Aorta (tissue), 5 donors: ENCODE results near the gene GPN2. TPM values are rescaled to one million over a fixed set of nuclear protein-coding genes. Genes with fewer than 3 reads are reported as not detected.

Experiments
- ATAC-seq: fragments of 200-7000 bp; cut with Tn5 transposase; one replicate; pipeline ENCODE4 v1.9.1; 2022; ENCODE audit warnings: moderate library complexity; ENCODE audit not compliant: low FRiP score
- DNase-seq, 2 donors: peaks; one replicate each; pipeline ENCODE4 v3.0.0-alpha.2; 2020
- H3K27ac ChIP-seq, 2 donors: one replicate each; pipeline ENCODE4 v1.5.1; 2013; ENCODE audit warnings: low read length in 2 of 2, mild to moderate bottlenecking in 2 of 2, moderate library complexity in 2 of 2, control low read depth in 1 of 2, inconsistent platforms in 1 of 2, low read depth in 1 of 2
- H3K27me3 ChIP-seq, 2 donors: one replicate each; pipeline ENCODE4 v1.6.1; 2013; ENCODE audit warnings: control low read depth in 1 of 2, low read length in 1 of 2, mild to moderate bottlenecking in 1 of 2, moderate library complexity in 1 of 2; ENCODE audit not compliant: insufficient read depth in 2 of 2, control insufficient read depth in 1 of 2
- H3K36me3 ChIP-seq, 2 donors: one replicate each; pipeline ENCODE4 v1.6.1; 2013; ENCODE audit warnings: control low read depth in 1 of 2, low read length in 1 of 2, mild to moderate bottlenecking in 1 of 2; ENCODE audit not compliant: insufficient read depth in 2 of 2, control insufficient read depth in 1 of 2
- H3K4me1 ChIP-seq, 2 donors: one replicate each; pipeline ENCODE4 v1.6.1; 2013; ENCODE audit warnings: low read length in 2 of 2, control low read depth in 1 of 2, mild to moderate bottlenecking in 1 of 2, moderate library complexity in 1 of 2; ENCODE audit not compliant: insufficient read depth in 2 of 2, control insufficient read depth in 1 of 2
- H3K4me3 ChIP-seq, 2 donors: one replicate each; pipeline ENCODE4 v1.5.1; 2013; ENCODE audit warnings: low read length in 2 of 2, control low read depth in 1 of 2, mild to moderate bottlenecking in 1 of 2
- H3K9me3 ChIP-seq: one replicate; pipeline ENCODE4 v1.6.1; 2013; ENCODE audit warnings: mild to moderate bottlenecking, low read length; ENCODE audit not compliant: control insufficient read depth
- WGBS, 2 donors: extraction: QIAGEN DNeasy Blood & Tissue Kit; methylation state at CpG; one replicate each; pipeline ENCODE4 v1.1.7; 2013; 5-methylcytosine and 5-hydroxymethylcytosine counted together
- intact Hi-C, 2 donors: fragments of 100-400 bp; cut with DNase I; formaldehyde crosslinking; loops; one replicate each; pipeline versions ENCODE4 v1.14.2 to v1.15.0; 2022
- polyA plus RNA-seq, 2 donors: library from polyadenylated mRNA; stranded (reverse); fragments of 200-250 nt; gene quantifications; one replicate each; pipeline ENCODE4 v1.2.3, GENCODE V29; 2013
- total RNA-seq, 2 donors: library from RNA; stranded (reverse); fragmentation: NEBNext Ultra II Directional; extraction: Animal tissue kit (Norgen Biotek cat#: 25700); gene quantifications; one replicate each; pipeline ENCODE4 v1.2.1, GENCODE V29; 2021
- donor health status: healthy with polysubstance abuse.
- donor health status: Bipolar disorder and iron deficiency.
- donor health status: DM: no; HTN: no; CAD: no.
- donor health status: DM: no; HTN: no; CAD: no.
- donor health status: DM: yes; HTN: yes; CAD: no.

GPN2 gene
- total and polyA plus RNA-seq, 4 donors = 12.1 to 20.7 (median 18.7) TPM

DNA sequence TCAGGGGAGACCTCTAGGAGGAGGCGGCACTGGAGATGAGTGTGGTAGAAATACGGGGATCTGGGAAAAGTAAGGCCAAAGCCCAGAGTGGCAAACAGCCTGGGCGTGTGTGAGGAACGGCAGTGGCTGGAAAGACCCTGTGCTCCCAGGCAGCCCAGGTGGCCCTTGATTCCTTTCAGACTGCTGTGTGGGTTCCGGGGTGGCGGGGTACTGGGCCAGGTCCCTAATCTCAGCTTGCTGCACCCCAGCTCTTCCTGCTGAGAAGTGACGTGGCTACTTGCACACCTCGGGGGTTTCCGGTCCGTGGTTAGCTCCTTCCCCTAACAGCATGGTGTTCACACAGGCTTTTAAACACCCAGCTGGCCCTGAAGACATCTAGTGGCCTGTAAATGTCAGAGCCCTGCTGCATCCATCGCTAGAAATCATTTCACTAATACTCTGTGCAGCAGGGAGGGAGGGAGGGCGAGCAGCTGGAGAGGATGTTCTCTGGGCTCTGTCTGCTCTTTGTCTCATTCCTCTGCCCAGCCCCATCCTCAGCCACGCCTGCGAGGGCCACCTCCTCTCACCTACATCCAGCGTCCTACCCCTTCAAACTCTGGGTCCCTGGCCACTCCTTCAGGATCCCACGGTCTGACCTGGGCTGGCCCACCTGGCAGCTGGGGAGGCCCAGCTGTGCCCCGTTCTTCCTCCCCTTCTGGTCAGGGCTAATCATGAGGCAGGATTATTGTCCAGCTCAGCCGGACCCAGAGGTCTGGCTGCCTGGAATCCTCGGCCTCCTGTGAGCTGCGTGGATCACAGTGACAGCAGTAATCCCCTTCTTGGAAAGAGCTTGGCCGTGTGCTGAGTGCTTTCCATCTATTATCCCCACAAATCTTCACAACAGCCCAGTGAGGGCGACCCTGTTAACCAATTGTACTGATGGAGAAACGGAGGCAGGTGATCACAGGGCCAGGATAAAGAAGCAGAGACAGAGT lies 56.4 kb downstream of the GPN2 start:
- Histone ChIP-seq H3K36me3 (peaks cover 0 to 19% of the 10 kb centered on the region in 2 donors), H3K4me3 (no peak overlapping the region), H3K27me3 (no peaks in the 10 kb centered on the region), H3K4me1 (no peaks in the 10 kb centered on the region), H3K27ac (no peak overlapping the region), H3K9me3 (no peaks in the 10 kb centered on the region)
- 86% methylated on average over 23 of the region's 23 CpGs for WGBS, 2 donors
- DNase-seq = peak in 1 of 2 donors; percentile 75
- no peak for ATAC-seq
- intact Hi-C loops = no loop called here

DNA sequence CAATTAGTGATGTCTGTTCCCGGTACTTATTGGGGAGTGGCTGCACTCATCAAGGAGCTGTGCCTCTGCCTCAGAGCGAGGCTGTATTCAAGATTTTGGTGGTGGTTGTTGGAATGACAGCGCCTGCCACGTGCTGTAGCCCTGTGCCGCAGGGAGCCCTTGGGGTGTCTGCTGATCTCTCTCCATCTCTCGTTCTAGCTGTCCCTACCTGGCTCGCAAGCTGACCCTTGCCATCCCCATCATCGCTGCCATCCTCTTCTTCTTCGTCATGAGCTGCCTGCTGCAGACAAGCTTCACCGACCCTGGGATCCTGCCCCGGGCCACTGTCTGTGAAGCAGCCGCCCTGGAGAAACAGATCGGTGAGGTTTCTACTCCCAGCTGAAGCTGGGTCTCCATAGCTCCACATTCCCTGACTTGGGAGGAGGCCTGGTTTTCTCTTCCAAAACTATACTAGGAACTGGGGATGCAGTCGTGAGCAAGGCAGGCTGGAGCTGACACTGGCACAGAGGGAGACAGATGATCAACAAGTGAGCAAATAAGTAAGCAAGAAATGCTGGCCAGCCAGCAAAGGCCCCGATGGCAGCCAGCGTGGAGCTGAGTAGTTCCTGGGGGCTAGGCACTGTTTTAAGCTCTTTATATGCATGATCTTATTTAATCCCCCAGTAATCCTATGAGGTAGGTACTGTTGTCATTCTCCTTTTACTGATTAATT lies 57.7 kb downstream of the GPN2 start:
- H3K9me3 ChIP-seq = no peaks in the 10 kb centered on the region
- ATAC-seq (no peak), DNase-seq (peak in 1 of 2 donors; percentile 38)
- H3K27ac ChIP-seq = no peak overlapping the region
- no peak overlapping the region for H3K4me3 ChIP-seq
- H3K4me1 ChIP-seq = no peaks in the 10 kb centered on the region
- intact Hi-C loops = no loop called here
- H3K36me3 ChIP-seq = peaks cover 0 to 18% of the 10 kb centered on the region in 2 donors
- no peaks in the 10 kb centered on the region for H3K27me3 ChIP-seq
- WGBS, 2 donors = 86 to 89% methylated on average over 16 of the region's 16 CpGs

DNA sequence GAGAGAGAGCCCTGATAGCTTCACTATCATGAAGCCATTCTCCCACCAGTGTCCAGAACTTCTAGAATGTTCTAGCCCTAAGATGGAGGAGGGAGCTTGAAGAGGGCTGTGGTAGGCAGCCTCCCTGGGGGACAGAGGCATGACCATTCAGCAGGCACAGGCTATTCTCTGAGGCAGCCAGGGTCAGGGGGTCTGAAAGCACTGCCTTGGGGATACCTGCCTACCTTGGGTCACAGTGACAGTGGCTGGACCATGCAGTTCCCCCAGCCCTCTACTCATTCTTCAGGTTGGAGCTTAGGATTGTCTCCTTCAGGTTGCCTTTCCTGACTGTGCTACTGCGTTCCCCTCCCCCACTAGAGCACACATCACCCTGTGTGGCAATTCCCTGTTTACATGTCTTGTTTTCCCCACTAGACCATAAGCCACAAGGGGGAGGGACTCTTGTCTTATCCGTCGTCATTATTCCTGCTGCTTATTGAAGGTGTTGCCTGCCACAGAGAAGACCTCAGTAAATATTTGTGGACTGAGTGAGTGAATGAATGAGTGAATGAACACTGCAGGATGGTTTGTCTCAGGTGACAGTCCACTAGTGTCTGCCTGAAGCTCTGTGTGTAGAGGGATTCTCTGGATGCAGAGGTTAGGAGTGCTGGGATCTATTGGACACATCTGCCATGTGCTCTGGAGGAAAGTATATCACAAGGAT lies 58.4 kb downstream of the GPN2 start:
- intact Hi-C loops = no loop called here
- H3K9me3 ChIP-seq = no peaks in the 10 kb centered on the region
- DNase-seq (no peak), ATAC-seq (no peak)
- no peaks in the 10 kb centered on the region for H3K27me3 ChIP-seq
- H3K4me3 ChIP-seq = no peak overlapping the region
- no peak overlapping the region for H3K27ac ChIP-seq
- peaks cover 0 to 18% of the 10 kb centered on the region in 2 donors for H3K36me3 ChIP-seq
- no peaks in the 10 kb centered on the region for H3K4me1 ChIP-seq
- WGBS, 2 donors = 66 to 71% methylated on average over 3 of the region's 3 CpGs

DNA sequence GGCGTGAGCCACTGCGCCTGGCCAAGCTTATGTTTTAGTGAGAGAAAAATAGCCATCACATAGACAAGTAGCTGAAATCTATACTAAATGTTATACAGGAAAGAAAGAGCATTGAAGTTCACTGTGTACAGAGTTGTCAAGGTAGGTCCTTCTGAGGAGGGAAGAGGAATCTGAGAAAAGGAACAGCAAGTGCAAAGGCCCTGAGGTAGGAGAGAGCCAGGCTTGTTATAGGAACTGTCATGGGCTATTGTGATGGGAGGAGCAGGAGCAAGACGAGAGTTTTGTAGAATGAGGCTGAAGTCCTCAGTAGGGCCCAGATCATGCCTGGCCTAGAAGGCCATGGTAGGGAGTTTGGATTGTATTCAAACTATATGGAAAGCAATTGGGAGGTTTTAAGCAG lies 59.0 kb downstream of the GPN2 start:
- ATAC-seq (no peak), DNase-seq (no peak)
- peaks cover 0 to 18% of the 10 kb centered on the region in 2 donors for H3K36me3 ChIP-seq
- intact Hi-C loops = no loop called here
- no peaks in the 10 kb centered on the region for H3K4me1 ChIP-seq
- no peak overlapping the region for H3K4me3 ChIP-seq
- H3K27me3 ChIP-seq = no peaks in the 10 kb centered on the region
- H3K27ac ChIP-seq = no peak overlapping the region
- no peaks in the 10 kb centered on the region for H3K9me3 ChIP-seq
- 94 to 96% methylated on average over 3 of the region's 3 CpGs for WGBS, 2 donors

DNA sequence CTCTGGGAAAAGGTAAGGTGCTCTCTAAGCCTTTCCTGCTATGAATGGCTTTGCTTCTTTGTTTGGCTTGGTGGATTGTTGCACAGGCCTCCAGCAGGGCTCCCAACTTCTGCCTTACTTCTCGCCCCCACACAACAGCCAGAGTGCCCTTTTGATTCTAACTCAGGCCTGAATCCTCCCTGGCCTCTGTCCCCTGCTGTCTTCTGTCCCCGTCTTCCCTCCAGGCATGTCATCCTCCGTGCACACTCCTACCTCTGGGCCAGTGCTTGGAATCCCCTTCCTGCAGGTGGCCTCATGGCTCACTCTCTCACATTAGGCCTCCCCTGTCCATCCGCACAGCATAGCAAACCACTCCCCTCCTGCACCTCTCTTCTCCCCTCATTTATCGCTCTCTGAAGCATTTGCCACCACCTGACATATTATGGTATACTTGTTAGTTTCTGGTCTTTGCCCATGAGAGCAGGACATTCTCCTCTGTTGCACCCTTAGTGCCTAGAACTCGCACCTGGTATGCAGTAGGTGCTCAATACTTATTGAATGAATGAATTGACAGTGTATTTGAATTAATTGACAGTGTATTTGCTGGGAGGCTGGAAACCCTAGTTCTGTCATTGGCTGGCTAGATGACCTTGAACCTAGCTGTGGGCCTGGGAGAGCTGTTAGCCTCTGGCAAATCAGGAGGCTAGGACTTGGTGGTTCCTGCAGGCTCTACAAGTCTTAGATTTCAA lies 60.7 kb downstream of the GPN2 start:
- DNase-seq (no peak), ATAC-seq (no peak)
- WGBS, 2 donors = 84 to 87% methylated on average over 6 of the region's 6 CpGs
- Histone ChIP-seq H3K27ac (no peak overlapping the region), H3K9me3 (no peaks in the 10 kb centered on the region), H3K4me3 (no peak overlapping the region), H3K36me3 (peaks cover 0 to 9% of the 10 kb centered on the region in 2 donors), H3K27me3 (no peaks in the 10 kb centered on the region), H3K4me1 (no peaks in the 10 kb centered on the region)
- intact Hi-C loops = no loop called here

DNA sequence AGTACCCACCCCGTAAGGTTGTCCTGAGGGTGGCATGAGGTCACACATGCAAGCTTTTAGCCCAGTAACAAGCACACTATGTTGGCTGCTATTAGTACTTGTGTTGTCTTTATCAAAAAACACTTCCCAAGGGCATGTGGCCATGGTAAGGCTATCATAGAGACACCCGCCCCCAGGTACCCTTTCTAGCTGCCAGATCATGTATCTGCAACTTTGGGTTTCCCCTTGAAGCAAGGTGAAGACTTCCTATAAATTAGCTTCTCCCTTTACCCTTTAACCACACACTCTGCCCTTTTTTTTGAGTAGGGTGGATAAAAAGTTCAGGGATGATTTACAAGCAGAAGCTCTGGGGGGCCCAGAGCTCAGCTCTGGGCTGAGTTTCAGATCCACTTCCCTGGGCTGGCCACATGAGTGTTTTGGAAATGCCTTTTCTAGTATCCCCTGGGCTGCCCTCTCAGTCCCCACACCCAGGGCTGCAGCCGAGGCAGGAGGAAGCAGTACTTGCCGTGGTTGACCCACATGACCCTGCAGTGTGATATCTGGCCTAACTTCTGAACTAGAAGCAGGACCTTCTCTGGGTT lies 61.6 kb downstream of the GPN2 start:
- intact Hi-C loops = no loop called here
- H3K4me3 ChIP-seq = no peak overlapping the region
- DNase-seq (peak in 1 of 2 donors; percentile 74), ATAC-seq (no peak)
- no peaks in the 10 kb centered on the region for H3K27me3 ChIP-seq
- H3K4me1 ChIP-seq = no peaks in the 10 kb centered on the region
- 53 to 55% methylated on average over 4 of the region's 4 CpGs for WGBS, 2 donors
- peaks cover 0 to 4% of the 10 kb centered on the region in 2 donors for H3K36me3 ChIP-seq
- H3K27ac ChIP-seq = no peak overlapping the region
- no peaks in the 10 kb centered on the region for H3K9me3 ChIP-seq

DNA sequence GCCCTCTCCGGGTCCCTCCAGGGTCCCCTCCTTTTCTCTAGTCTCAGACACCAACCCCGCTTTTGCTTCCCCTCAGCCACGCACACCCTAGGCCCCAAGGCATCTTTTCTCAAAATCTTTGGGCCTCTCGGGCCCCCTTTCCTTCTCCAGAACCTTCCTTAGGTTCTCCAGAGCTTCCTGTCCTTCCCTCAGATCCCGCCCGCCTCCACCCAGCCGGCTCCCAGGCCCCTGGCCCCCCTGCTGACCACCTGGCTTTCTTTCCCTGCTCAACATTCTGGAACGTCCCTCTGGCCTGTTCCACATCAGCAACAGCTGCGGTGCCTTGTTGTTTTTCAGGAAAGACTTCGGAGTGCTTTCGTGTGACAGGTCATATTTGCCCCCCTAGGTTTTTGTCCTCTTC lies 62.4 kb downstream of the GPN2 start:
- Histone ChIP-seq H3K4me1 (no peaks in the 10 kb centered on the region), H3K4me3 (peak overlapping the region; percentile 89 to 94), H3K36me3 (peaks cover 0 to 2% of the 10 kb centered on the region in 2 donors), H3K9me3 (no peaks in the 10 kb centered on the region), H3K27ac (no peak overlapping the region), H3K27me3 (no peaks in the 10 kb centered on the region)
- no peak for DNase-seq
- 16% methylated on average over 11 of the region's 11 CpGs for WGBS, 2 donors
- intact Hi-C loops = no loop called here
- ATAC-seq = peak; percentile 3
